Smooth muscle cell (in vitro differentiated cells): ENCODE measurements around the gene OR6B1. TPM values are rescaled to one million over a fixed set of nuclear protein-coding genes. Genes with fewer than 3 reads are reported as not detected.
"Not testable (repeated sequence)": the region's sequence is repeated elsewhere in the genome, so short reads cannot be mapped to it uniquely, and the experiment has no call there.

Experiments used
- DNase-seq: peaks from one replicate; lab custom pipeline; 2025; ENCODE audit not compliant: unreplicated experiment; lab: John Stamatoyannopoulos, UW
- H2AFZ ChIP-seq: fragments of 200-600 bp; sonication (generic); 2 replicates; pipeline ENCODE4 v1.6.0; 2016; ENCODE audit warnings: antibody characterized with exemption, low read depth, mild to moderate bottlenecking
- H3F3A ChIP-seq: fragments of 200-600 bp; sonication (generic); 2 replicates; pipeline ENCODE4 v1.6.0; 2017; ENCODE audit warnings: antibody characterized with exemption, low read depth
- H3K27ac ChIP-seq: fragments of 200-600 bp; sonication (generic); 2 replicates; pipeline ENCODE4 v1.5.1; 2016; ENCODE audit warnings: low read depth, mild to moderate bottlenecking
- H3K27me3 ChIP-seq: fragments of 200-600 bp; sonication (generic); 2 replicates; pipeline ENCODE4 v1.6.1; 2016; ENCODE audit warnings: low read depth, mild to moderate bottlenecking
- H3K36me3 ChIP-seq: fragments of 200-600 bp; sonication (generic); 2 replicates; pipeline ENCODE4 v1.5.1; 2016; ENCODE audit warnings: low read depth
- H3K4me1 ChIP-seq: fragments of 200-600 bp; sonication (generic); 2 replicates; pipeline ENCODE4 v1.5.1; 2016; ENCODE audit warnings: low read depth
- H3K4me2 ChIP-seq: fragments of 200-600 bp; sonication (generic); 2 replicates; pipeline ENCODE4 v1.6.0; 2016; ENCODE audit warnings: mild to moderate bottlenecking
- H3K4me3 ChIP-seq: fragments of 200-600 bp; sonication (generic); 2 replicates; pipeline ENCODE4 v1.5.1; 2016; ENCODE audit warnings: mild to moderate bottlenecking
- H3K79me2 ChIP-seq: fragments of 200-600 bp; sonication (generic); 2 replicates; pipeline ENCODE4 v1.6.0; 2016; ENCODE audit warnings: low read depth, mild to moderate bottlenecking
- H3K9ac ChIP-seq: fragments of 200-600 bp; sonication (generic); 2 replicates; pipeline ENCODE4 v1.6.0; 2016; ENCODE audit warnings: low read depth
- H3K9me3 ChIP-seq: fragments of 200-600 bp; sonication (generic); replicated peaks from 2 replicates; pipeline ENCODE4 v1.5.1; 2016; ENCODE audit warnings: low read depth
- H4K20me1 ChIP-seq: fragments of 200-600 bp; sonication (generic); 2 replicates; pipeline ENCODE4 v1.6.0; 2016; ENCODE audit warnings: low read depth
- CTCF ChIP-seq: fragments of 200-600 bp; sonication (generic); IDR thresholded peaks from 2 replicates; pipeline ENCODE4 v1.5.1; 2017; ENCODE audit warnings: borderline replicate concordance, mild to moderate bottlenecking, antibody characterized with exemption; ENCODE audit not compliant: insufficient read depth, poor library complexity, severe bottlenecking
- WGBS: methylation state at CpG from one replicate; pipeline ENCODE4 v1.1.7; 2016; ENCODE audit warnings: low lambda C conversion rate; 5-methylcytosine and 5-hydroxymethylcytosine counted together
- polyA plus RNA-seq: library from polyadenylated mRNA; unstranded; fragments of >200 nt; fragmentation: Nextera tagmentation; extraction: Ambion mirVana; gene quantifications from 2 replicates; pipeline ENCODE4 v1.2.1, GENCODE V29; 2016
- total RNA-seq: library from RNA; depleted of rRNA; stranded (reverse); fragments of >200 nt; gene quantifications from 2 replicates; pipeline ENCODE4 v1.2.3, GENCODE V29; 2014

Gene OR6B1
- total and polyA plus RNA-seq, 2 experiments from 2014 or later: not detected

GRCh38 chr7:144038887-144039286 lies 38.8 kb downstream of the OR6B1 start:
- 70% methylated on average over 4 of the region's 4 CpGs for WGBS
- Histone ChIP-seq H4K20me1 (no peaks in the 10 kb centered on the region), H3K79me2 (no peaks in the 10 kb centered on the region), H3K9ac (no peak overlapping the region), H3K4me3 (no peak overlapping the region), H3F3A (no peaks in the 10 kb centered on the region), H3K27ac (no peak overlapping the region), H3K4me2 (no peak overlapping the region), H3K36me3 (no peaks in the 10 kb centered on the region), H2AFZ (no peak overlapping the region), H3K27me3 (no peaks in the 10 kb centered on the region), H3K9me3 (no peaks in the 10 kb centered on the region), H3K4me1 (no peaks in the 10 kb centered on the region)
- no peak for DNase-seq
- no peak for TF ChIP-seq CTCF

GRCh38 chr7:144048648-144049047 lies 48.5 kb downstream of the OR6B1 start, which contains the start of gene OR2A5:
Gene OR2A5 (plus strand): TSS chr7:144048948. CDS start chr7:144050402, 1,454 bp downstream.
- Histone ChIP-seq H4K20me1 (no peaks in the 10 kb centered on the region), H3K79me2 (no peaks in the 10 kb centered on the region), H2AFZ (no peak within 1 kb of the TSS), H3K9ac (no peak within 1 kb of the TSS), H3K4me1 (peaks cover 5% of the 10 kb centered on the region), H3K4me3 (no peak within 1 kb of the TSS), H3K27me3 (no peaks in the 10 kb centered on the region), H3K9me3 (no peaks in the 10 kb centered on the region), H3K4me2 (peak within 1 kb of the TSS; percentile 66), H3K36me3 (no peaks in the 10 kb centered on the region), H3K27ac (peak within 1 kb of the TSS; percentile 61), H3F3A (peaks cover 5% of the 10 kb centered on the region)
- TF ChIP-seq CTCF: no peak
- 39% methylated on average over 1 of the region's 1 CpG for WGBS
- DNase-seq: no peak

- DNase-seq: no peak
- Histone ChIP-seq H3K9ac (no peak overlapping the region), H4K20me1 (no peaks in the 10 kb centered on the region), H3K27ac (peak overlapping the region; percentile 61), H3K4me3 (no peak overlapping the region), H3K79me2 (no peaks in the 10 kb centered on the region), H3K36me3 (no peaks in the 10 kb centered on the region), H2AFZ (no peak overlapping the region), H3F3A (peaks cover 5% of the 10 kb centered on the region), H3K4me2 (peak overlapping the region; percentile 66), H3K27me3 (no peaks in the 10 kb centered on the region), H3K4me1 (peaks cover 5% of the 10 kb centered on the region), H3K9me3 (no peaks in the 10 kb centered on the region)
- no peak for TF ChIP-seq CTCF
- 82% methylated on average over 2 of the region's 2 CpGs for WGBS
Measured at GRCh38 chr7:144049491-144049890, 49.4 kb downstream of the OR6B1 start.

- no peak for TF ChIP-seq CTCF
- no peak overlapping the region for H3K9ac ChIP-seq
- no peaks in the 10 kb centered on the region for H4K20me1 ChIP-seq
- no peak for DNase-seq
- no peaks in the 10 kb centered on the region for H3K9me3 ChIP-seq
- H3K36me3 ChIP-seq: no peaks in the 10 kb centered on the region
- no peak overlapping the region for H3K4me3 ChIP-seq
- no peaks in the 10 kb centered on the region for H3K79me2 ChIP-seq
- H3F3A ChIP-seq: peaks cover 5% of the 10 kb centered on the region
- 12% methylated on average over 3 of the region's 3 CpGs for WGBS
- H3K4me1 ChIP-seq: peaks cover 5% of the 10 kb centered on the region
- H3K27ac ChIP-seq: peak overlapping the region; percentile 61
- H3K4me2 ChIP-seq: peak overlapping the region; percentile 66
- no peaks in the 10 kb centered on the region for H3K27me3 ChIP-seq
- H2AFZ ChIP-seq: no peak overlapping the region
Measured at GRCh38 chr7:144050093-144050492, 50.0 kb downstream of the OR6B1 start.

GRCh38 chr7:144050884-144051283 lies 50.8 kb downstream of the OR6B1 start:
- WGBS: 96% methylated on average over 8 of the region's 8 CpGs
- H3K4me1 ChIP-seq, H3K36me3 ChIP-seq, H3F3A ChIP-seq, H3K9ac ChIP-seq, H3K79me2 ChIP-seq, H4K20me1 ChIP-seq, H2AFZ ChIP-seq, H3K9me3 ChIP-seq, H3K4me3 ChIP-seq, H3K27ac ChIP-seq, H3K4me2 ChIP-seq, H3K27me3 ChIP-seq, DNase-seq: not testable (repeated sequence)
